CD4-positive, alpha-beta memory T cell (primary cell): ENCODE data around the gene KIF14. TPM values are rescaled to one million over a fixed set of nuclear protein-coding genes. Genes with fewer than 3 reads are reported as not detected.
A peak's percentile ranks its signal among the peaks of the same experiment; 100 is the strongest.

Source experiments
- CTCF ChIA-PET: fragments of 350-600 bp; sonication (Branson Sonifier 250); formaldehyde crosslinking; loops from one replicate; lab custom pipeline; 2021; ENCODE audit warnings: inconsistent platforms; ENCODE audit not compliant: partially characterized antibody; lab: Charles Lee
- POLR2A ChIA-PET: fragments of 350-600 bp; sonication (Branson Sonifier 250); formaldehyde crosslinking; loops from one replicate; lab custom pipeline; 2021; ENCODE audit not compliant: partially characterized antibody; lab: Charles Lee
- DNase-seq, 5 donors: peaks; one replicate each; pipeline versions ENCODE4 v3.0.0 to v3.0.0-alpha.2; 2020 to 2022; ENCODE audit warnings: mixed read lengths in 1 of 5
- H3K27ac ChIP-seq: one replicate; pipeline ENCODE4 v1.7.0; 2013; ENCODE audit warnings: low read depth, low read length
- H3K27me3 ChIP-seq: 2 replicates; pipeline ENCODE4 v1.7.0; 2013; ENCODE audit warnings: mild to moderate bottlenecking, low read length, moderate library complexity; ENCODE audit not compliant: insufficient read depth
- H3K36me3 ChIP-seq: 2 replicates; pipeline ENCODE4 v1.7.0; 2013; ENCODE audit warnings: mild to moderate bottlenecking, low read length, moderate library complexity; ENCODE audit not compliant: insufficient read depth
- H3K4me1 ChIP-seq: 2 replicates; pipeline ENCODE4 v1.7.0; 2013; ENCODE audit warnings: mild to moderate bottlenecking, low read length, moderate library complexity; ENCODE audit not compliant: insufficient read depth
- H3K4me3 ChIP-seq, 2 donors: one replicate each; pipeline ENCODE4 v1.7.0; 2013; ENCODE audit warnings: low read length in 2 of 2, mild to moderate bottlenecking in 1 of 2
- H3K9me3 ChIP-seq, 2 donors: one replicate each; pipeline ENCODE4 v1.7.0; 2013; ENCODE audit warnings: low read length in 2 of 2, control low read depth in 1 of 2; ENCODE audit not compliant: control insufficient read depth in 1 of 2
- H3K27ac Mint-ChIP-seq, 7 donors: one replicate each; pipeline ENCODE4 v1.8.0; 2020 to 2021; ENCODE audit warnings: mixed read lengths in 7 of 7, mild to moderate bottlenecking in 6 of 7, inconsistent platforms in 3 of 7, moderate library complexity in 3 of 7
- H3K27me3 Mint-ChIP-seq, 2 donors: one replicate each; pipeline ENCODE4 v1.8.0; 2020 to 2021; ENCODE audit warnings: mixed read lengths in 2 of 2
- H3K36me3 Mint-ChIP-seq, 2 donors: one replicate each; pipeline ENCODE4 v1.8.0; 2020 to 2021; ENCODE audit warnings: mixed read lengths in 2 of 2, inconsistent platforms in 1 of 2, mild to moderate bottlenecking in 1 of 2
- H3K4me1 Mint-ChIP-seq, 4 donors: one replicate each; pipeline ENCODE4 v1.8.0; 2020 to 2021; ENCODE audit warnings: mixed read lengths in 4 of 4, mild to moderate bottlenecking in 1 of 4
- H3K4me3 Mint-ChIP-seq, 8 donors: one replicate each; pipeline ENCODE4 v1.8.0; 2020 to 2021; ENCODE audit warnings: mixed read lengths in 8 of 8, mild to moderate bottlenecking in 7 of 8, moderate library complexity in 6 of 8, inconsistent platforms in 3 of 8
- H3K9me3 Mint-ChIP-seq, 8 donors: one replicate each; pipeline ENCODE4 v1.8.0; 2020 to 2021; ENCODE audit warnings: mixed read lengths in 8 of 8, mild to moderate bottlenecking in 5 of 8, inconsistent platforms in 3 of 8, moderate library complexity in 1 of 8
- intact Hi-C: fragments of 100-400 bp; cut with micrococcal nuclease; formaldehyde crosslinking; loops from one replicate; pipeline ENCODE4 v1.15.1; 2023
- polyA plus RNA-seq, 2 donors: library from polyadenylated mRNA; unstranded; fragments of 300-500 nt; fragmentation: Illumina TruSeq; gene quantifications; one replicate each; pipeline ENCODE4 v1.2.3, GENCODE V29; 2021
- total RNA-seq, 2 experiments: library from RNA; stranded (reverse); gene quantifications; one replicate each; pipeline ENCODE4 v1.2.3, GENCODE V29; 2021

KIF14 gene
- total and polyA plus RNA-seq, 4 experiments from 2014 or later: 0.06 TPM; not detected in 3

DNA sequence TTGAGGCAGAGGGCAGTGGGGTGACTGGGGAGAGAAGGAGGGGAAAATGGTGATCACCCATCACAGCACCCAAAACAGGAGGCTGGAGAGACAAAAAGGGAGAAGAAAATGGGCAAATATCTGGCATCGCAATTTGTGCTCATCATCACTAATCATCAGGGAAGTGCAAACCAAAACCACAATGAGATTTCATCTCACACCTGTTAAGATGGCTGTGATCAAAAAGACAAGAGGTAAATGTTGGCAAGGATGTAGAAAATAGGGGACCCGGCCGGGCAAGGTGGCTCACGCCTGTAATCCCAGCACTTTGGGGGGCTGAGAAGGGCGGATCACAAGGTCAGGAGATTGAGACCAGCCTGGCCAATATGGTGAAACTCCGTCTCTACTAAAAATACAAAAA is 74.0 kb downstream of the KIF14 start:
- Mint-ChIP-seq H3K27ac (peak overlapping the region in 1 of 7 donors; percentile 20), H3K4me3 (peak overlapping the region in 2 of 8 donors; percentile 31 to 40), H3K27me3 (peaks cover 2% of the 10 kb centered on the region in 2 donors), H3K9me3 (peaks cover 0 to 2% (median 0%) of the 10 kb centered on the region in 8 donors), H3K36me3 (no peaks in the 10 kb centered on the region), H3K4me1 (peaks cover 10 to 17% (median 13%) of the 10 kb centered on the region in 4 donors)
- intact Hi-C loops: no loop called here
- DNase-seq: no peak
- POLR2A ChIA-PET: no interaction called here
- no peaks in the 10 kb centered on the region for H3K27me3 ChIP-seq
- no peaks in the 10 kb centered on the region for H3K36me3 ChIP-seq
- no peaks in the 10 kb centered on the region for H3K9me3 ChIP-seq
- H3K4me1 ChIP-seq: peaks cover 13% of the 10 kb centered on the region
- CTCF ChIA-PET: interaction anchor here (0.7 kb wide), 1 partner anchor 11 kb away, joined by 3 read pairs; no protein-coding TSS in a partner anchor
- no peak overlapping the region for H3K27ac ChIP-seq
- H3K4me3 ChIP-seq: no peak overlapping the region

DNA sequence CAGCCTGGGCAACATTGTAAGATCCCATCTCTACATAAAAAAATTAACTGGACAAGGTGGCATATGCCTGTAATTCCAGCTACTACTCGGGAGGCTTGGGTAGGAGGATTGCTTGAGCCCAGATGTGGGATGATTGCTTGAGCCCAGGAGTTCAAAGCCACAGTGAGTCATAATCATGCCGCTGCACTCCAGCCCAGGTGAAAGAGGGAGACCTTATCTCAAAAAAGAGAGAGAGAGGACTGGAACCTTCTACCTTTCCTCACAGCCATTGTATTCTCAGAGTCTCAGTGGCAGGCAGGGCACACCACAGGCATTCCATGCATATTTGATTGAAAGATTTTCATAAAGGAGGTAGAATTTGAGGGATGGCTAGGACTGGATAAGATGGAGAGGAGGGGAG is 78.4 kb downstream of the KIF14 start:
- no peak for DNase-seq
- Histone ChIP-seq H3K9me3 (no peaks in the 10 kb centered on the region), H3K36me3 (no peaks in the 10 kb centered on the region), H3K27ac (no peak overlapping the region), H3K4me1 (peaks cover 8% of the 10 kb centered on the region), H3K27me3 (no peaks in the 10 kb centered on the region), H3K4me3 (no peak overlapping the region)
- Mint-ChIP-seq H3K27me3 (peaks cover 2% of the 10 kb centered on the region in 2 donors), H3K4me1 (peaks cover 7 to 13% (median 8%) of the 10 kb centered on the region in 4 donors), H3K4me3 (no peak overlapping the region), H3K36me3 (peaks cover 0 to 5% of the 10 kb centered on the region in 2 donors), H3K9me3 (peaks cover 0 to 2% (median 0%) of the 10 kb centered on the region in 8 donors), H3K27ac (peak overlapping the region in 2 of 7 donors; percentile 2 to 39)
- ChIA-PET POLR2A (no interaction called here), CTCF (no interaction called here)
- intact Hi-C loops: no loop called here

DNA sequence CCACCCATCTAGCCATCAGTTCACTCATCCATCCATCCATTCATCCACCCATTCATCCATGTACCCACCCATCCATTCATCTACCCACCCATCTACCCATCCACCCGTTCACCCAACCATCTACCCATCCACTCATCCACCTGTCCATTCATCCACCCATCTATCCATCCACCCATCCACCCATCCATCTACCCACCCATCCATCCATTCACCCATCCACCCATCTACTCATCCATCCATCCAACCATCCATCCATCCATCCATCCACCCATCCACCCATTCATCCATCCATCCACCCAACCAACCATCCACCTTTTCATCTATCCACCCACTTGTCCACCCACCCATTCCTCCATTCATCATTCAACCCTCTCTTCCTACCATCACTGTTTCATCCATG is 80.3 kb downstream of the KIF14 start:
- ChIA-PET POLR2A (no interaction called here), CTCF (no interaction called here)
- Mint-ChIP-seq H3K27me3 (peaks cover 0 to 2% of the 10 kb centered on the region in 2 donors), H3K27ac (no peak overlapping the region), H3K4me3 (no peak overlapping the region), H3K36me3 (peaks cover 0 to 5% of the 10 kb centered on the region in 2 donors), H3K4me1 (peaks cover 0 to 3% (median 0%) of the 10 kb centered on the region in 4 donors), H3K9me3 (peaks cover 0 to under 1% (median 0%) of the 10 kb centered on the region in 8 donors)
- DNase-seq: no peak
- H3K9me3 ChIP-seq: no peaks in the 10 kb centered on the region
- H3K4me1 ChIP-seq: no peaks in the 10 kb centered on the region
- no peak overlapping the region for H3K27ac ChIP-seq
- intact Hi-C loops: no loop called here
- H3K27me3 ChIP-seq: no peaks in the 10 kb centered on the region
- H3K4me3 ChIP-seq: no peak overlapping the region
- no peaks in the 10 kb centered on the region for H3K36me3 ChIP-seq

DNA sequence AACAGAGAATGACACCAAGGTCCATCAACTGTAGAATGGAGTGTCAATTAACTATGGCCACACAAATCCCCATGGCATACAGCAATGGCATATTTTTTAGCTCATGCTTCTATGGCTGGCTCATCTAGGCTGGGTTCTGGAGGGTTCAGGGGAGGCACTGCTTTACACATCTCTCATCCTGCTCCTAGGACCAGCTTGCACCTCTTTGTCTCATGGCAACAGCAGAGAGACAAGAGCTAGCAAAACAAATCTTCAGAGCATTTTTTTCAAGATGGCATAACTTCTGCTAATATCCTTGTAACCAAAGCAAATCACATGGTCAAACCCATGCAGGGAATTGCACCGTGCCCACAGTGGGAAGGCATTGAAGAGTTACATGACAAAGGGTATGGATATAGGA is 82.4 kb downstream of the KIF14 start:
- Histone ChIP-seq H3K27me3 (no peaks in the 10 kb centered on the region), H3K36me3 (no peaks in the 10 kb centered on the region), H3K9me3 (no peaks in the 10 kb centered on the region), H3K4me1 (no peaks in the 10 kb centered on the region), H3K4me3 (no peak overlapping the region), H3K27ac (no peak overlapping the region)
- POLR2A ChIA-PET: no interaction called here
- H3K4me1 Mint-ChIP-seq: peaks cover 0 to 3% (median under 1%) of the 10 kb centered on the region in 4 donors
- H3K27me3 Mint-ChIP-seq: peaks cover 0 to 2% of the 10 kb centered on the region in 2 donors
- no peak for DNase-seq
- intact Hi-C loops: no loop called here
- H3K4me3 Mint-ChIP-seq: no peak overlapping the region
- CTCF ChIA-PET: interaction anchor here (0.5 to 2.0 kb wide), 3 partner anchors 22 to 37 kb away, joined by 3 to 10 read pairs (median 6); no protein-coding TSS in a partner anchor
- H3K36me3 Mint-ChIP-seq: peaks cover 0 to 5% of the 10 kb centered on the region in 2 donors
- no peaks in the 10 kb centered on the region for H3K9me3 Mint-ChIP-seq
- H3K27ac Mint-ChIP-seq: no peak overlapping the region

DNA sequence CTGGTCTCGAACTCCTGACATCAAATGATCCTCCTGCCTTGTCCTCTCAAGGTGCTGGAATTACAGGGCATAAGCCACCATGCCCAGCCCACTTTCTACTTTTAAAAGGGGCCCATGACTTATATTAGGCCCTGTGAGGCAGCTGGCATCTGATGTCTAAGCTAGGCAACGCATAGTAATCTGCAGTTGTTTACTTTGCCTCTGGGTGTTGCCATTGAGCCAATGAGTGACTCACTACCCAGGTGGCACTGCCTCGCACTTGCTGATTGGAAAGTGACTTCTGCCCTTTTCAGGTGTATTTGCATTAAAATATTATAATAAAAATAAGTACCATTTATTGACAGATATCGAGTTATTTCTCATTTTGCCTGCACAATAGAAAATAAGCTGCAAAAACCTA is 84.9 kb downstream of the KIF14 start:
- H3K9me3 Mint-ChIP-seq: no peaks in the 10 kb centered on the region
- DNase-seq: peak in 3 of 5 donors; percentile 6 to 16 (median 7)
- H3K4me1 ChIP-seq: peaks cover 14% of the 10 kb centered on the region
- H3K27ac ChIP-seq: no peak overlapping the region
- ChIA-PET POLR2A (no interaction called here), CTCF (interaction anchor here (1.3 to 1.6 kb wide), 4 partner anchors 11 to 25 kb away, joined by 3 to 7 read pairs (median 4); no protein-coding TSS in a partner anchor)
- no peaks in the 10 kb centered on the region for H3K27me3 Mint-ChIP-seq
- no peak overlapping the region for H3K27ac Mint-ChIP-seq
- H3K27me3 ChIP-seq: no peaks in the 10 kb centered on the region
- H3K36me3 Mint-ChIP-seq: peaks cover 0 to 5% of the 10 kb centered on the region in 2 donors
- no peak overlapping the region for H3K4me3 Mint-ChIP-seq
- no peak overlapping the region for H3K4me3 ChIP-seq
- H3K9me3 ChIP-seq: no peaks in the 10 kb centered on the region
- intact Hi-C loops: no loop called here
- H3K4me1 Mint-ChIP-seq: peaks cover 8 to 20% (median 9%) of the 10 kb centered on the region in 4 donors
- no peaks in the 10 kb centered on the region for H3K36me3 ChIP-seq

DNA sequence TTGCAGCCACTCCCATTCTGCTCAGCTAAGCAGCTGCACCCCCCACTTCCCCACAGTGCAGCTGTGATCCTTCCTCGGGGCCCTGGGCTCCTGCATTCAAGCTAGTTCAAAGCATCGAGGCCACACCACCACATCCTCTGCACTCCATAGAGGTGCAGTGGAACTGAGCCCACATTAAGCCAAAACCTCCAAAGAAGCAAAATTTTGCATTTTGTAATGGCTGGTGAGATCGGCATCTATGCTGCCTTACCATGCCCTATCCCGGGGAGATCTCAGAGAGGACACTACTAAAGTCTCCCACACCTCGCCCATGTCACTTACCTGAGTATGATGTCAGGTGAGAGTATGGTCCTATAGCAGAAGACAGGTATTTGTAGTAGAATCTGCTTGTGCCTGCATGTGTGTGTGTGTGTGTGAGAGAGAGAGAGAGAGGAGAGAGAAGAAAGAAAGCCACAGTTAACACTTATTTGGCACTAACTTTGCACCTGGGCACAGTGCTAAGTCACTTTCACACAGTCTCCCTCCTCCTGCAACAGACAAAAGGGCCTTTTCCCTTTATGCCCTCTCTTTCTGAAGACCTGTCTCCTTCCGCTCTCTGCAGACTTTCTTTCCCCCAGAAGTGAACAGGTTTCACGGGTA is 89.8 kb downstream of the KIF14 start:
- H3K27me3 ChIP-seq: no peaks in the 10 kb centered on the region
- CTCF ChIA-PET: no interaction called here
- no peaks in the 10 kb centered on the region for H3K36me3 ChIP-seq
- peak overlapping the region; percentile 51 to 90 (median 74) for H3K4me3 Mint-ChIP-seq
- intact Hi-C loops: no loop called here
- peak overlapping the region; percentile 61 to 95 (median 78) for H3K27ac Mint-ChIP-seq
- no peak overlapping the region for H3K27ac ChIP-seq
- POLR2A ChIA-PET: no interaction called here
- DNase-seq: peak; percentile 69 to 75 (median 70)
- H3K9me3 Mint-ChIP-seq: no peaks in the 10 kb centered on the region
- H3K9me3 ChIP-seq: no peaks in the 10 kb centered on the region
- peak overlapping the region in 1 of 2 donors; percentile 3 for H3K4me3 ChIP-seq
- H3K36me3 Mint-ChIP-seq: no peaks in the 10 kb centered on the region
- H3K27me3 Mint-ChIP-seq: no peaks in the 10 kb centered on the region
- H3K4me1 ChIP-seq: peaks cover 33% of the 10 kb centered on the region
- peaks cover 16 to 33% (median 21%) of the 10 kb centered on the region in 4 donors for H3K4me1 Mint-ChIP-seq

DNA sequence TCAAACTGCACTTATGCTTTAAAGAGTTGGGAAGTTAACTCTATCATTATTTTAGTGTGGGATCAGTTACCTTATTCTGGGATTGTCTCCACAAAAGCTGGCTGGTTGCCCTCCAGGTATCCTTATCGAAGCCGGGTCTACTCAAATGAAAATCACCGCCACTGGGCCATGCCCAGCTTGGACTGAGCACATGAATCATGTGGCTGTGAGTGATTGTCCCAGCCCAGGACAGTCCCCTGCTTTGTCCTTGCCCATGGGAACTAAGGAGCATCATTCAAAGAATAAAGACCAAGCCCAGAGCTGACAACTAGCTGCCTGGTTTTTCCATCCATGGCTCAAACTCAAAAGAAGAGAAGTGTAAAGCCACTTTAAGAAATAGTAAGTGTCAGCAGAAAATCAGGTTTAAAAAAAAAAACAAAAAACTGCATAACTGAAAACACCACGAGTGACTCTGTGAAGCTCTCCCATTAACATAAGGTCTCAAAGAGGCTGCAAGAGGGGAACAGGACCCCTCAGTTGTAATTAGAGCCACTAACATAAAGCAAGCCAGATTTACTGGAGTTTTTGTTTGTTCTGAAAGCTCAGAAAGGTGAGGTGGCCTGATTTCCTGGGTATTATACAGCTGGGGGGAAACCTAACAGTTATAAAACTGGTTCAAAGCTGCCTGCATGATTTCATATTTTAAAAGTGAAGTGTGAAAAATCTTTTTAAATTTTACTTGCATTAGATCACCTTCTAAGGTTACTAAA is 91.5 kb downstream of the KIF14 start:
- peaks cover 16 to 33% (median 21%) of the 10 kb centered on the region in 4 donors for H3K4me1 Mint-ChIP-seq
- H3K36me3 Mint-ChIP-seq: no peaks in the 10 kb centered on the region
- H3K9me3 Mint-ChIP-seq: no peaks in the 10 kb centered on the region
- CTCF ChIA-PET: interaction anchor here (0.9 to 1.6 kb wide), 3 partner anchors 17 to 249 kb away, joined by 3 to 4 read pairs (median 4); no protein-coding TSS in a partner anchor
- Histone ChIP-seq H3K36me3 (no peaks in the 10 kb centered on the region), H3K27me3 (no peaks in the 10 kb centered on the region), H3K27ac (no peak overlapping the region), H3K9me3 (no peaks in the 10 kb centered on the region), H3K4me3 (no peak overlapping the region), H3K4me1 (peaks cover 33% of the 10 kb centered on the region)
- intact Hi-C loops: no loop called here
- H3K27ac Mint-ChIP-seq: no peak overlapping the region
- H3K27me3 Mint-ChIP-seq: no peaks in the 10 kb centered on the region
- H3K4me3 Mint-ChIP-seq: no peak overlapping the region
- DNase-seq: no peak
- POLR2A ChIA-PET: no interaction called here
